HG03175 (cell line): ENCODE results near the gene RSPH6A.

Source experiments
- ATAC-seq: cut with Tn5 transposase; IDR thresholded peaks from one replicate; pipeline ENCODE4 v1.9.1; 2021; ENCODE audit warnings: mild to moderate bottlenecking, moderate library complexity; ENCODE audit not compliant: unreplicated experiment

RSPH6A gene

DNA sequence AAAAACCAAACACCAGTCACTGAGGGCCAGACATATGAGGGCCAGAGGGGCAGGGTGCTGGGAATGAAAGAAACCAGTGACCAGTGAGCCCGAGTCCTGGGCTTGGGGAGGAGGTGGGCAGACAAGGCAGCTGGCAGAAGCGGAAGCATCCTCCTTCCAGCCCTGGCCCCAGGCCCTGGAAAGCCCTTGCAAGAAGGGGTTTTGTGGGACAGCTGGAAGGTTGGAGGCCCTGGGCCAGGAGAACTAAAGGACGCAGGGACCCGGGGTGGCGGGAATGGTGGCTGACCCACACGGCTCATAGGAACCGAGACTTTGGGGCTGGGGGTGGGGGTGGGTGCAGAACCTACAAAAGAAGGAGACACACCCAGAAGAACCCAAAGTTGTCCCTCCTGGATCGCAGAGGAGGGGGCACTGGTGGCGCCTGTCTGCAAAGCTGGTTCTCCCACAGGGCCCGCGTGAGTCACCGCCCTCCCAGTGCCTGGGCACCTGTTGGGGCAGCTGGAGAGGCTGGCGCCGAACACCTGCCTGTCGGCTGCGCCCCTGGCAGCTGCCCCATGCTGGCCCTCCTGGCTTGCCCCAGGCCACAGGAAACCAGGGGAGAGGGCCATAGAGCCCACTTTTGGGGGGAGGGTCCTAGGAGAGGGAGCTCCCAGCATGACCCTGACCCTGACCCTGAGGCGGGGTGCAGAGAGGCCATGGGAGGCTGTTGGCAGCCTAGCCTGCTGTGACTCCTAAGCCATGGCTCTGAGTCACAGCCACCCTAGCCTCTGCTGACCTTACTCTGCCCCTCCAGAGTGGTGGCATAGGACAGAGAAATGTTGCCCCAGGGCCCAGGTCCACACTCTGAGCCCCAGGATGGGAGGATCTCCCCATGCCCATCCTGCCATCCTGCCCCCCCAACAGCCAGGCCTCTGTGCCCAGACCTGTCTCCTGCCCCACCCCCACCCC, 33.6 kb downstream of the RSPH6A start:
- no peak for ATAC-seq

GRCh38 chr19:45780448-45781213, 34.5 kb downstream of the RSPH6A start:
- no peak for ATAC-seq

DNA sequence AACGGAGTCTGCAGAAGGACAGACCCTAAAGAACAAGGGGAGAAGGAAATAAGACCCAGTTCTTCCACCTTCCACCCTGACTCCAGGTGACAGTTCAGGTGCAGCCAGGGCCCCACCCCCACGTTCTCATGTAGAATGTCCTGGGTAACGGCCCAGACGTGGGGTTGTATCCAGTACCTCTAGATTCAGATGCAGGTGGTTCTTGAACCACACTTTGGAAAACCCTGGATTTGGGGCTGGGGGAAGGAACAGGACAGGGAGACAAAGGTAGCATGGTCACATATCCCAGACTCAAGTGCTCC, 35.0 kb downstream of the RSPH6A start:
- ATAC-seq: no peak

- ATAC-seq: peak; percentile 74
These were observed 35.6 kb downstream of the RSPH6A start for GRCh38 chr19:45779231-45780145.

GRCh38 chr19:45778010-45778661, 37.0 kb downstream of the RSPH6A start:
- ATAC-seq: no peak

DNA sequence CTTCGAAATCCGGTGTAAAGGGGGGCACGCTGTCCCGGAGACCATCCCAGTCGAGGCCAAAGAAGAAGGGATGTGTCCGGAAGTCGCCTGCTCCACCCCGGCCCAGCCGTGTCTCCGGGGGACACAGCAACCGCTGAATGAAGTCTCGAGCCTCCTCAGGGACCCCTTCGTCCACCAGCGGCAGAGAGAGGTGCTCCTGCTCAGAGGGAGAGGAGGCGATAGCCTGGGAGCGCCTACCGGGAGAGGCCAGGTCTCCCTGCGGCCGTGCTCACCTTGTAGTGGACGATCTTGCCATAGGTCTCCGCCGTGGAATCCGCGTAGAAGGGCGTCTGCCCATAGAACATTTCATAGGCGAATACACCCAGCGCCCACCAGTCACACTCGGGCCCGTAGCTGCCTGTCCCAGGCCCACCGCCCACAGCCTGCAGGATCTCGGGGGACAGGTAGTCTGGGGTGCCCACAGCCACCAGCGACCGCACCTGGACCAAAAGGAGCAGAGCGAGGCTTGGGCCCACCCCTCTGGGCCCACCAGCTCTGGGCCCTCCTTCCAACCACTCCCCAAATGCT, 37.6 kb downstream of the RSPH6A start:
- ATAC-seq: no peak

- no peak for ATAC-seq
These were observed 40.3 kb downstream of the RSPH6A start for GRCh38 chr19:45774765-45775164.

GRCh38 chr19:45773384-45773783, 41.7 kb downstream of the RSPH6A start:
- ATAC-seq: no peak

DNA sequence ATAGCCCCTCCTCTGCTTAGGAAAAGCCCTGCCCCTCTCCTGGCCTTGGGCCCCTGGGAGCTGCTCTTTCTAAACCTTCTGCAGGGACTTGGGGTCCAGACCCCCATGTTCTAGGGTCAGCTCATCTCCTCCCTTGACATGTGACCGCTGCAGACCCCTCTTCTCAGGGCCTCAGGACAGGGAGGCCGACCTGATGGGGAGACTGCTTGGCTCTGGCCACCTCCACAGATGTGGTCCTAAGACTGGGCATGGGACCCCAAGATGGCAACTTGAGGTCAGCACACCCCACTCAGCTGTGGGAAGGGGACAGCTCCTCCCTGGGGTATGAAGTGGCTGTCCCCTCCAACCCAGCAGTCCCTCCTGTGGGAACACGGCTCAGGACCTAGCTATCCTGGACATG, 42.2 kb downstream of the RSPH6A start:
- no peak for ATAC-seq

DNA sequence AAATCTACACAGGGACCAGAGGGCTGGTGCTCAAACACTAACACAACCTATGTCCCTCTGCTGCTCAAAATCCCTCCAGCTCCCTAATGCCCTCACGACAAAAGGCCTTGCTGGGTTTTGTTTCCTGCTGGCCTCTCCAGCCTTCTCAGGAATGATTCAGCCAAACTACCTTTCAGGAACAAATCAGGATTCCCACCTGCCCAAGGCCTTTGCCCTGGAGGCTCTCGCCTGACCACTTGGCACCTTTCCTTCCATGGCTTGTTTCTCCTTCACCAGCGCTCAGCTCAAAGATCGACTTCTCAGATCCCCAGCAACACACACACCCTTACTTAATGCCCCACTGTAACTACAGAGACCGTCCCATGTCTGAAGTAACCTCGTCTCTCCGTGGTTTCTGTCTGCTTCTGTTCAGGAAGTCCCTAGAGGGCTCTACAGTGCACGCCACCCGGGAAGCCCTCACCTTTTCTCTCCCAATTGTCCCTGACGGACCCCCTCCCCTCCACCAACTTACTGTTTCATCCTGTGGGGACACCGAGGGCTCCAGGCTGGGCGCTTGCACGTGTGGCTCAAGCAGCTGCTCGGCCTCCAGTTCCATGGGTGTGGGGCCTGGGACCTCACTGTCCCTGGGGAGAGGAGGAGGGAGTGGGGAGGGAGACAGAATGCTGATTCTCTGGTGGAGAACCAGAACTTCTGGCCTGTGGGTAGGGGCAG, 42.8 kb downstream of the RSPH6A start:
- ATAC-seq: no peak

DNA sequence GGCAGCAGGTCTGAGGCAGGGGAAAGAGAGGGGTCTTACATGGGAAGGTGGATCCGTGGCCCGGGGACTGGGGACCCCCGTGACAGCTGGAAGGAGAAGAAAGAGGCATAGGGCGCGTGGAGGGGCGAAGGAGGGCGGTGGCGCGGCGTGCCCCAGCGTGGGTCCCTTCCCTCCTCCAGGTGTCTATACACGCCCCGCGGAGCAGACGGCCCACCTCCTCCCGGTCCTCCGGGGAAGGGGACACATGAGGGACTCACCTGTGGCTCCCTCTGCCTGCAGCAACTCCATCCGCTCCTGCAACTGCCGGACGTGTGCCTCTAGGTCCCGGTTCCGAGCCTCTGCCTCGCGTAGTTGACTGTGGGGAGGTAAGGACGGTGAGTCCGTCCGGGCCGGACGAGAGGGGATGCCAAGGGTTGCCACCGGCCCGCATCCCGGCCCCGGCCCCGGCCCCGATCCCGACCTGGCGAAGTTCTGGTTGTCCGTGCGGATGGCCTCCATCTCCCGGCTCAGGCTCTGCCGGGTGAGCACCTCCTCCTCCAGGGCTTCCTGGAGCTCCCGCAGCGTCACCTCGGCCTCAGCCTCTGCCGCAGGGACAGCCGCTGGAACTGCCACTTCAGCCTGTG, 43.7 kb downstream of the RSPH6A start:
- no peak for ATAC-seq

DNA sequence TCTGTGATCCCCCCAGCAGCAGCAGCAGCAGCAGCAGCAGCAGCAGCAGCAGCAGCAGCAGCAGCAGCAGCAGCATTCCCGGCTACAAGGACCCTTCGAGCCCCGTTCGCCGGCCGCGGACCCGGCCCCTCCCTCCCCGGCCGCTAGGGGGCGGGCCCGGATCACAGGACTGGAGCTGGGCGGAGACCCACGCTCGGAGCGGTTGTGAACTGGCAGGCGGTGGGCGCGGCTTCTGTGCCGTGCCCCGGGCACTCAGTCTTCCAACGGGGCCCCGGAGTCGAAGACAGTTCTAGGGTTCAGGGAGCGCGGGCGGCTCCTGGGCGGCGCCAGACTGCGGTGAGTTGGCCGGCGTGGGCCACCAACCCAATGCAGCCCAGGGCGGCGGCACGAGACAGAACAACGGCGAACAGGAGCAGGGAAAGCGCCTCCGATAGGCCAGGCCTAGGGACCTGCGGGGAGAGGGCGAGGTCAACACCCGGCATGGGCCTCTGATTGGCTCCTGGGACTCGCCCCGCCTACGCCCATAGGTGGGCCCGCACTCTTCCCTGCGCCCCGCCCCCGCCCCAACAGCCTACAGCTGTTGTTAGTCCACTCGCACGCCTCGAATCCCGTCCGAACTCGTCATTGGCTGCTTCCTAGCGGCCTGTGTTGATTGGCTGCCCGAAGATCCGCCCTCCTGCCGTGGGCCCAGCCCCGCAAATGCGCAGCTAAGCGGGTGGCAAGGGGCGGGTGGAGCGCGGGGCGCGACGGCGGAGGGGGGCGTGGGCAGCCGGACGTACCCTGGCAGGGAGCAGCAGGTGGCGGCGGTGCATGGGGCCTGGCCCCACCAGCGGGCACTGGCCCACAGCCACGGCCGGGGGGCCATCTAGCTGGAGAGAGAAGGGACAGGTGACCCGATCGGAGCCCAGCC, 44.7 kb downstream of the RSPH6A start:
- peak; percentile 61 for ATAC-seq

DNA sequence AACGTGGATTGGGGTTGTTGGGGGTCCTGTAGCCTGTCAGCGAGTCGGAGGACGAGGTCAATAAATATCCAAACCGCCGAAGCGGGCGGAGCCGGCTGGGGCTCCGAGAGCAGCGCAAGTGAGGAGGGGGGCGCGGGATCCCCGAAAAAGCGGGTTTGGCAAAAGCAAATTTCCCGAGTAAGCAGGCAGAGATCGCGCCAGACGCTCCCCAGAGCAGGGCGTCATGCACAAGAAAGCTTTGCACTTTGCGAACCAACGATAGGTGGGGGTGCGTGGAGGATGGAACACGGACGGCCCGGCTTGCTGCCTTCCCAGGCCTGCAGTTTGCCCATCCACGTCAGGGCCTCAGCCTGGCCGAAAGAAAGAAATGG, 45.3 kb downstream of the RSPH6A start:
- ATAC-seq: no peak

DNA sequence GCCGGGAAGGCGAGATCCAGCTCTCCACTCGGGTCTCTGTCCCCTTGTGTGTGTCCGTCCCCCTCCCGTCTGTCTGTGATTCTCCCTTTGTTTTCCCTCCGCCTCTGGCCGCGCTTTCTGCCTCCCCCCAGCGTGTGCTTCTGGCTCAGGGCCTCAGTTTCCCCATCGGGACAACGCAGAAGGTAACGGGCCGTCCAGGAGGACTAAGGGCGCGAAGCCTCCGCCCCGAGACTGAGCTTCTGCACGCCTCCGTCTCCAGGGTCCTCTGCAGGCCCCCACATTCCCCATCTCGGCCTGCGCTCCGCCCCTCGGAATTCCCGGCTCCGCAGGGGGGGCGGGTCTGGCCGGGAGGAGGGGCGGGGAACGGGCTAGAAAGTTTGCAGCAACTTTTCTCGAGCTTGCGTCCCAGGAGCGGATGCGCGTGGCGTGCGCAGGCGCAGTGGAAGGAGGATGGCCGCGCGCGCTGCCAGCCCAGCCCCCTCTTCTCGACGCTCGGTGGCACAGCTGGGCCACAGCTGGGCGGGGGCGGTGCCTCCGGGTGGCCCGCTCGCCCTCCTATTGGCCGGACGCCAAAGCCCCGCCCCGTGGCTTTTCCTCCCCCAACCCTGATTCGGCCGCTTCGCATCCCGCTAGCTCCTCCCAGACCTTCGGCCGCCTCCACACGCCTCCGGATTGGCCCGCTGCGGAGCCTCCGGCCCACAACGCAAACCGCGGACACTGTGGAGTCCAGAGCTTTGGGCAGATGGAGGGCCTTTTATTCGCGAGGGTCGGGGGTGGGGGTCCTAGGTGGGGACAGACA, 45.9 kb downstream of the RSPH6A start, which contains the start of gene SIX5:
Gene SIX5 (minus strand): TSS at position 269 of the 799 bp plus-strand sequence. CDS start 408 bp downstream, outside the sequence.
- peak; percentile 48 for ATAC-seq

- ATAC-seq: no peak
These were observed 46.5 kb downstream of the RSPH6A start for GRCh38 chr19:45768655-45768983.

GRCh38 chr19:45767881-45768654, 47.0 kb downstream of the RSPH6A start:
- no peak for ATAC-seq
